ENCODE data around the gene PSPN. TPM values are rescaled to one million over a fixed set of nuclear protein-coding genes. Genes with fewer than 3 reads are reported as not detected.
A peak's percentile ranks its signal among the peaks of the same experiment; 100 is the strongest.
"Not testable (repeated sequence)": the region's sequence is repeated elsewhere in the genome, so short reads cannot be mapped to it uniquely, and the experiment has no call there.

The PSPN gene
- total RNA-seq, 6 experiments from 2014 or later, result 0.55 to 1.9 (median 1.0) TPM

DNA sequence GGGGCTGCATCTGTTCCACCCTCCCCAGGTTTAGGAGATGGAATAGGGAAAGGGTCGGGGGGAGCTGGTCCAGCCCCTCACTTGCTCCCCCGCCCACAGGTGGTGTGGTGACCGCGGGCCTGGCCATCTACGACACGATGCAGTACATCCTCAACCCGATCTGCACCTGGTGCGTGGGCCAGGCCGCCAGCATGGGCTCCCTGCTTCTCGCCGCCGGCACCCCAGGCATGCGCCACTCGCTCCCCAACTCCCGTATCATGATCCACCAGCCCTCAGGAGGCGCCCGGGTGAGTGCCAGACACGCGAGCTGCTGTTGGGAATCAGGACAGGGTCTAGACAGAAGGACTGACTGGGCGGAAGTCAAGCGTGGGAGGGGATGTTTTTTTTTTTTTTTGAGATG lies 11.4 kb downstream of the PSPN start:
- H3K27ac ChIP-seq, result no peak overlapping the region
- H3K36me3 ChIP-seq, result peaks cover 0 to 37% (median 11%) of the 10 kb centered on the region in 4 donors
- H3K4me1 ChIP-seq, result peaks cover 0 to 8% (median 3%) of the 10 kb centered on the region in 4 donors
- 94% methylated on average over 9 of the region's 21 CpGs for WGBS (ENCODE audit: insufficient coverage, low coverage, low lambda C conversion rate, missing lambda C conversion rate)
- H3K4me3 ChIP-seq, result no peak overlapping the region
- intact Hi-C loops (cut with DNase I), result no loop called here
- ATAC-seq, result no peak
- no peaks in the 10 kb centered on the region for H3K9me3 ChIP-seq
- no peaks in the 10 kb centered on the region for H3K27me3 ChIP-seq
- TF ChIP-seq POLR2A (IDR thresholded peaks at IDR 0.05), result no peak
- TF ChIP-seq, protein P1, sequence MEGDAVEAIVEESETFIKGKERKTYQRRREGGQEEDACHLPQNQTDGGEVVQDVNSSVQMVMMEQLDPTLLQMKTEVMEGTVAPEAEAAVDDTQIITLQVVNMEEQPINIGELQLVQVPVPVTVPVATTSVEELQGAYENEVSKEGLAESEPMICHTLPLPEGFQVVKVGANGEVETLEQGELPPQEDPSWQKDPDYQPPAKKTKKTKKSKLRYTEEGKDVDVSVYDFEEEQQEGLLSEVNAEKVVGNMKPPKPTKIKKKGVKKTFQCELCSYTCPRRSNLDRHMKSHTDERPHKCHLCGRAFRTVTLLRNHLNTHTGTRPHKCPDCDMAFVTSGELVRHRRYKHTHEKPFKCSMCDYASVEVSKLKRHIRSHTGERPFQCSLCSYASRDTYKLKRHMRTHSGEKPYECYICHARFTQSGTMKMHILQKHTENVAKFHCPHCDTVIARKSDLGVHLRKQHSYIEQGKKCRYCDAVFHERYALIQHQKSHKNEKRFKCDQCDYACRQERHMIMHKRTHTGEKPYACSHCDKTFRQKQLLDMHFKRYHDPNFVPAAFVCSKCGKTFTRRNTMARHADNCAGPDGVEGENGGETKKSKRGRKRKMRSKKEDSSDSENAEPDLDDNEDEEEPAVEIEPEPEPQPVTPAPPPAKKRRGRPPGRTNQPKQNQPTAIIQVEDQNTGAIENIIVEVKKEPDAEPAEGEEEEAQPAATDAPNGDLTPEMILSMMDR (IDR thresholded peaks at IDR 0.05), result no peak
- no peak for DNase-seq

DNA sequence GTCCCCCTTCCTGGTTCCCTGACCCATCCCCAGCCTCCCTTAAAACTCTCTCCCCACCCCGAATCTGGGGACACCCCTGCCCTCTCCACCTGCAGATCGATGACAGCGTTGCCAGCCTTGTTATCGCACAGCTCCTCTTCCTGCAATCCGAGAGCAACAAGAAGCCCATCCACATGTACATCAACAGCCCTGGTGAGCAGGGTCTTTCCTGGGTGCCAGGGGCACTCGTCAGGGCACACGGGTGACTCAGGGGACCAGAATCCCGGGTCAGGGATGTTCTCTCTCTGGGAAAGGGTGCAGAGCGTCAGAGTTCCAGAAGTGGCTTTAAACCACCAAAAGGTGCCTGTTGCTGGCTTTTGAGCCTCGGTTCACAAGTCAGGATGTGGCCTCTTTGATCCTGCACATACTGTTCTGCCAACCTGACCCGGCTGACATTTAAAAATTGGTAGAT lies 13.4 kb downstream of the PSPN start:
- Histone ChIP-seq H3K27ac (peak overlapping the region in 2 of 3 donors; percentile 10 to 83), H3K4me3 (peak overlapping the region; percentile 70 to 97 (median 93)), H3K36me3 (peaks cover 0 to 28% (median 5%) of the 10 kb centered on the region in 4 donors), H3K27me3 (no peaks in the 10 kb centered on the region), H3K4me1 (peaks cover 0 to 8% (median 3%) of the 10 kb centered on the region in 4 donors), H3K9me3 (no peaks in the 10 kb centered on the region)
- DNase-seq (no peak), ATAC-seq (peak in 2 of 4 donors; percentile 6 to 11)
- intact Hi-C loops (cut with DNase I), result no loop called here
- TF ChIP-seq, protein P1 (IDR thresholded peaks at IDR 0.05), result no peak
- TF ChIP-seq POLR2A (IDR thresholded peaks at IDR 0.05), result no peak
- 7% methylated on average over 9 of the region's 11 CpGs for WGBS (ENCODE audit: insufficient coverage, low coverage, low lambda C conversion rate, missing lambda C conversion rate)

DNA sequence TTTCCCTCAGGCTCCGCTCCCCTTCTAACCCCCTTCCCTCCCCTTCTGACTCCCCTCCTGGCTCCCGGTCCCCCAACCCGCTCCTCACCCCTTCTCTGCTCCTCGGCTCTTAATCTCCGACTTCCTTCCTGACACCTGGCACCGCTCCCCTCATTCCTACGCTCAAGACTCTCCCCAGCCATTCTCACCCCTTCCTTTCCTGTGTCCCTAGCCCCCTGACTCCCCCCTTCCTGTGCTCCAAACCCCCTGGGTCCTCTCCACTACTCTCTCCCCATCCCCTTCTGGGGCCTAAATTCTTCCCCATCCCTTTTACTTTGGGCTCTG lies 13.7 kb downstream of the PSPN start:
- intact Hi-C loops (cut with DNase I), result no loop called here
- ATAC-seq (peak in 1 of 4 donors; percentile 16), DNase-seq (no peak)
- peaks cover 0 to 8% (median 3%) of the 10 kb centered on the region in 4 donors for H3K4me1 ChIP-seq
- no peaks in the 10 kb centered on the region for H3K27me3 ChIP-seq
- peaks cover 0 to 27% (median 5%) of the 10 kb centered on the region in 4 donors for H3K36me3 ChIP-seq
- WGBS (ENCODE audit: insufficient coverage, low coverage, low lambda C conversion rate, missing lambda C conversion rate), result 0% methylated on average over 7 of the region's 7 CpGs
- H3K27ac ChIP-seq, result peak overlapping the region; percentile 72 to 83 (median 79)
- no peaks in the 10 kb centered on the region for H3K9me3 ChIP-seq
- TF ChIP-seq, protein P1 (IDR thresholded peaks at IDR 0.05), result no peak
- no peak for TF ChIP-seq POLR2A (IDR thresholded peaks at IDR 0.05)
- peak overlapping the region; percentile 70 to 97 (median 93) for H3K4me3 ChIP-seq

DNA sequence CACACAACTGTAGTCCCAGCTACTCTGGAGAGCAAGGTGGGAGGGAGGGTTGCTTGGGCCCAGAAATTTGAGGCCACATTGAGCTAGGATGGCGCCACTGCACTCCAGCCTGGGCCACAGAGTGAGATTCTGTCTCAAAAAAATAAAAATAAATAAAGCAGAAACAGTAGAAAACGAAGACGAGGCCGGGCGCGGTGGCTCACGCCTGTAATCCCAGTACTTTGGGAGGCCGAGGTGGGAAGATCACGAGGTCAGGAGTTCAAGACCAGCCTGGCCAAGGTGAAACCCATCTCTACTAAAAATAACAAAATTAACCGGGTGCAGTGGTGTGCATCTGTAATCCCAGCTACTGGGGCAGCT lies 14.9 kb downstream of the PSPN start:
- intact Hi-C loops (cut with DNase I); DNase-seq: not testable (repeated sequence)

DNA sequence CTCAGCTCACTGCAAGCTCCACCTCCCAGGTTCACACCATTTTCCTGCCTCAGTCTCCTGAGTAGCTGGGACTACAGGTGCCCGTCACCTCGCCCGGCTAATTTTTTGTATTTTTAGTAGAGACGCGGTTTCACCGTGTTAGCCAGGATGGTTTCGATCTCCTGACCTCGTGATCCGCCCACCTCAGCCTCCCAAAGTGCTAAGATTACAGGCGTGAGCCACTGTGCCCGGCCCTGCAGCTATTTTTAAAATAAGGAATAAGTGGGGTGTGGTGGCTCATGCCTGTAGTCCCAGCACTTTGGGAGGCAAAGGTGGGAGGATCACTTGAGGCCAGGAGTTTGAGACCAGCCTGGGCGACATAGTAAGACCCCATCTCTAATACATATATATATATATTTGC lies 15.3 kb downstream of the PSPN start:
- H3K4me1 ChIP-seq; H3K27me3 ChIP-seq; ATAC-seq; intact Hi-C loops (cut with DNase I); H3K4me3 ChIP-seq; H3K27ac ChIP-seq; H3K9me3 ChIP-seq; DNase-seq: not testable (repeated sequence)
- H3K36me3 ChIP-seq, result peaks cover 0 to 12% (median 1%) of the 10 kb centered on the region in 4 donors
- WGBS (ENCODE audit: insufficient coverage, low coverage, low lambda C conversion rate, missing lambda C conversion rate), result 91% methylated on average over 12 of the region's 12 CpGs

More for the DNA sequence above, 14.9 kb downstream of the PSPN start:
- not testable (repeated sequence) for H3K4me1 ChIP-seq, ATAC-seq, H3K9me3 ChIP-seq, H3K27me3 ChIP-seq, H3K27ac ChIP-seq
- WGBS (ENCODE audit: insufficient coverage, low coverage, low lambda C conversion rate, missing lambda C conversion rate), result 73% methylated on average over 2 of the region's 10 CpGs
- Histone ChIP-seq H3K4me3 (peak overlapping the region in 2 of 3 donors; percentile 93 to 97), H3K36me3 (peaks cover 0 to 16% (median 2%) of the 10 kb centered on the region in 4 donors)

All from right lobe of liver (tissue), 6 donors.